Omental fat pad (tissue), 4 donors: Measurements from ENCODE around the gene PSORS1C1. TPM values are rescaled to one million over a fixed set of nuclear protein-coding genes. Genes with fewer than 3 reads are reported as not detected.
A peak's percentile ranks its signal among the peaks of the same experiment; 100 is the strongest.

Experiments used
- ATAC-seq: fragments of 150-250 bp; one replicate; pipeline ENCODE4 v1.9.1; 2016; ENCODE audit warnings: mild to moderate bottlenecking, moderate library complexity; ENCODE audit not compliant: low FRiP score
- DNase-seq: peaks from one replicate; pipeline ENCODE4 v3.0.0-alpha.2; 2019; ENCODE audit warnings: low spot score
- total RNA-seq, 4 donors: library from RNA; depleted of rRNA; stranded (reverse); fragments of >200 nt; gene quantifications; one replicate each; pipeline ENCODE4 v1.1.0, GENCODE V29; 2016
- TF ChIP-seq, protein P1 (sequence below), 3 donors: fragments of 450-650 bp; IDR thresholded peaks; one replicate each; pipeline ENCODE4 v1.5.1; 2016 to 2017; ENCODE audit warnings: antibody characterized with exemption in 3 of 3, mild to moderate bottlenecking in 3 of 3, moderate library complexity in 2 of 3

The PSORS1C1 gene
- total RNA-seq, 4 donors from 2014 or later = 0.60 to 1.3 (median 1.3) TPM

DNA sequence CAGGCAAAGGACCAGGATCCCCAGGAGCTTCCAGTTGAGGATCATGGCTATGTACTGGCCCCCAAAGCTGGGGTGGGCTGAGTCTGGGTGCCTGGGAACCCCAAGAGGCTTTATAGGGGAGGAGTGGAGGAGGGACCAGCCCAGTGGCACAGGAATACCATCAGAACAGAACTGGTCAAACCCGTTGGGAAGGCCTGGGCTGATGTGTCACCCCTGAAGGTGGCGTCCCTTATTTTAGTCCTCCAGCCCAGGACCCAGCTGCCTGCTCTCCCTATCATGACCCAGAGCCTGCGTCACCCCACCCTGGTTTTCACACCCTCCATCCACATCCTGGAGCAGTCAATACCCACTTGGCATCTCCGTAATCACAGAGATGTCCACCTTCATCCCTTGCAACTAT is 24.4 kb downstream of the PSORS1C1 start, which contains the start of gene PSORS1C2:
Gene PSORS1C2 (minus strand): TSS at position 85 of the 400 bp plus-strand sequence. CDS start 40 bp downstream, at position 45.
- TF ChIP-seq, protein P1, sequence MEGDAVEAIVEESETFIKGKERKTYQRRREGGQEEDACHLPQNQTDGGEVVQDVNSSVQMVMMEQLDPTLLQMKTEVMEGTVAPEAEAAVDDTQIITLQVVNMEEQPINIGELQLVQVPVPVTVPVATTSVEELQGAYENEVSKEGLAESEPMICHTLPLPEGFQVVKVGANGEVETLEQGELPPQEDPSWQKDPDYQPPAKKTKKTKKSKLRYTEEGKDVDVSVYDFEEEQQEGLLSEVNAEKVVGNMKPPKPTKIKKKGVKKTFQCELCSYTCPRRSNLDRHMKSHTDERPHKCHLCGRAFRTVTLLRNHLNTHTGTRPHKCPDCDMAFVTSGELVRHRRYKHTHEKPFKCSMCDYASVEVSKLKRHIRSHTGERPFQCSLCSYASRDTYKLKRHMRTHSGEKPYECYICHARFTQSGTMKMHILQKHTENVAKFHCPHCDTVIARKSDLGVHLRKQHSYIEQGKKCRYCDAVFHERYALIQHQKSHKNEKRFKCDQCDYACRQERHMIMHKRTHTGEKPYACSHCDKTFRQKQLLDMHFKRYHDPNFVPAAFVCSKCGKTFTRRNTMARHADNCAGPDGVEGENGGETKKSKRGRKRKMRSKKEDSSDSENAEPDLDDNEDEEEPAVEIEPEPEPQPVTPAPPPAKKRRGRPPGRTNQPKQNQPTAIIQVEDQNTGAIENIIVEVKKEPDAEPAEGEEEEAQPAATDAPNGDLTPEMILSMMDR (IDR thresholded peaks at IDR 0.05) = no peak
- ATAC-seq (no peak), DNase-seq (no peak)

GRCh38 chr6:31139599-31139998 is 25.0 kb downstream of the PSORS1C1 start:
- TF ChIP-seq, protein P1 (IDR thresholded peaks at IDR 0.05) = no peak
- DNase-seq (no peak), ATAC-seq (no peak)

GRCh38 chr6:31140643-31141042 is 26.0 kb downstream of the PSORS1C1 start:
- ATAC-seq = no peak
- TF ChIP-seq, protein P1 (IDR thresholded peaks at IDR 0.05) = no peak
- no peak for DNase-seq

DNA sequence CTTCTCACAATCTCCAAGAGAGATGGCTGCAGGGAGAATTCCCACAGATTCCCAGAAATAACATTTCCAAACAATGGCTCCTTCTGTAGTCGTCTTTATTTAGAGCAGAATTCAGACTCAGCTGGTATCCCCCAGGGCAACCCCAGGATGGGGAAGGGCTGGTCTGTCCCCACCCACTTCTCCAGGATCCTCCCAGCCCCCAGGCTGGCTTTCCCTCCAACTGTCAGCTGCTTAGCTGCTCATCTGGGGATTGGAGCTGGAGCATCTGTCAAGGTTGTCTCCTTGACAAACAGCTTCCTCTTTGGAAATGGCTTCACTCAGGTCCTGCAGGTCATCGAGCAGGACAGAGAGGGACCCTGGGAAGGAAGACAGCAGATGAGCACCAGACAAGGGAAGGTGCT is 27.8 kb downstream of the PSORS1C1 start:
- no peak for ATAC-seq
- TF ChIP-seq, protein P1 (IDR thresholded peaks at IDR 0.05) = no peak
- DNase-seq = no peak

DNA sequence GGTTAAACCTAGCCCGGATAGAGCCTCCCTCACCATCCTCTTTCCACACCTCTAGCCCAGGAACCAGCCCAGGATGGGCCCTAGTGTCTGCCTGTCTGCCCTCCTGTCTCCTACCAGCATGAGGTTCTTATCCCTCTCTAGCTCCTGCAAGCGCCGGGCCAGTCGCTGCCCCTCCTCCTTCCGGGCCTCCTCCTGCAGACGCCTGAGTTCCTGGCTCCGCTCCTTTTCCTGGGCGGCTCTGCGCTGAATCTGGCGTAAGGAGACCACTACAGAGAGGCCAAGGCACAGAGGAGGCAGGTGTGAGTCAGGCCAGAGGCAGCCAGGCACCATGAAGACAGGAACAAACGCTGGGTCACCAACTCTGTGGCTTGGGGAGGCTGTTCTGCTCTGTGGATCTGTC is 28.5 kb downstream of the PSORS1C1 start:
- TF ChIP-seq, protein P1 (IDR thresholded peaks at IDR 0.05) = no peak
- ATAC-seq = peak; percentile 65
- DNase-seq = no peak

DNA sequence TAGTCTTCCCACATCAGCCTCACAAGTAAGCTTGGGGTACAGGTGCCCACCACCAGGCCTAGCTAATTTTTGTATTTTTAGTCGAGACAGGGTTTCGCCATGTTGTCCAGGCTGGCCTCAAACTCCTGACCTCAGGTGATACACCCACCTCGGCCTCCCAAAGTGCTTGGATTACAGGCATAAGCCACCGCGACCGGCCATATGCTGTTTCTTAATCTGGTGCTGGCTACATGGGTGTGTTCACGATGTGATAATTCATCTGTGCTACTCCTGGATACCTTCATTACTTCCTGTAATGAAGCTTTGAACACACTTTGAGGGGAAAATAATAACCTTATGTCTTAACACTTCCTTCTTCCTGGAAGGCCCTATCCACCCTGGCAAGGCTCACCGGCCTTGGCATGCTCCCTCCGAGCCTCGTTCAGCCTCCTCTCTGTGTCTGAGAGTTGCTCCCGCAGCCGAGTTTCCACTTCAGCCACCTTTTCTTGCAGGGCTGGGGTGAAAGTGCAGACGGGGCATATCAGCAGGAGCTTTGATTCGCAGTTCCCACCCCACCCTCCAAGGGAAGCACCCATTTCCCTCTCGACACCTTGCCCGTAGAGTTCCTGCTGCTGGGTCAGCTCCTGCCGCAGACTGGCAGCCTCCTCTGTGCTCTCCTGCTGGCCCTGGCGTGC is 29.8 kb downstream of the PSORS1C1 start:
- no peak for DNase-seq
- ATAC-seq = no peak
- TF ChIP-seq, protein P1 (IDR thresholded peaks at IDR 0.05) = no peak

DNA sequence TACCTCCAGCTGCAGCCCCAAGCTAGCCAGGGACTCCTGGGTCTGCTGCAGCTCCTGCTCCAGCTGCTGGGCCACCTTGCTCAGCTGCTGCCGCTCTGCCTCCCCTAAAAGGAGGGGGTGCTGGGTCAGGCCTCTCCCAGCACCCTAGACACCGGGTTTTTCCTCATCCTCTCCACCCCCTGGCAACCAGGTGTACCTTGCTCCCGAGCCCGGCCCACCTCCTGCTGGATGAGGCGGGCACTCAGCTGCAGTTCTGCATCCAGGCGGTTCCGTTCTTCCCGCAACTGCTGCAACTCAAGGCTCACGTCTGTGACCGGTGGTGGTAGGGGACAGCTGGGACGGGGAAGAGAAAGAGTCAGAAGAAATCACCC is 30.4 kb downstream of the PSORS1C1 start:
- ATAC-seq (no peak), DNase-seq (no peak)
- TF ChIP-seq, protein P1 (IDR thresholded peaks at IDR 0.05) = no peak
